ENCODE data around the gene GPR75.
"Not testable (repeated sequence)": the region's sequence is repeated elsewhere in the genome, so short reads cannot be mapped to it uniquely, and the experiment has no call there.

The GPR75 gene

DNA sequence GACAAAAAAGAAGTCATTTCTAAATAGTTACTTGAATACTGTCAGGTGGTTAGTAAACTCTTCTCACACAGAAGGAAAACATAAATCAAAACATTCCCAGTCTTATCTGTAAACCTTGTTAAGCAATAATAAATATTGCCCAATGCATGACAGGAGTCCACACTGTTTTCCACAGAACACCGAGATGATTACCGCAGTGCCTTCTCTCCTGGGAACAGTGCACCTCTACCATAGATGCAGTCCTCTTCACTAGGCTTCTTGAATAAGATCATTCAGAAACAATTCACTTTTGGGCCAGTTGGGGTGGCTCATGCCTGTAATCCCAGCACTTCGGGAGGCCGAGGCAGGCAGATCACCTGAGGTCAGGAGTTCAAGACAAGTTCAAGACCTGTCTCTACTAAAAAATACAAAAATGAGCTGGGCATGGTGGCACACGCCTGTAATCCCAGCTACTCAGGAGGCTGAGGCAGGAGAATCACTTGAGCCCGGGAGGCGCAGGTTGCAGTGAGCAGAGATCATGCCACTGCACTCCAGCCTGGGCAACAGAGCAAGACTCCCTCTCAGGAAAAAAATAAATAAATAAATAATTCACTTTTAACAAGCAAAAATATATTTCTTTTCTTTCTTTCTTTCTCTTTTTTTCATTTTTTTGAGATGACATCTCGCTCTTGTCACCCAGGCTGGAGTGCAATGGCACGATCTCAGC lies 8.6 kb downstream of the GPR75 start:
- DNase-seq: not testable (repeated sequence)

DNA sequence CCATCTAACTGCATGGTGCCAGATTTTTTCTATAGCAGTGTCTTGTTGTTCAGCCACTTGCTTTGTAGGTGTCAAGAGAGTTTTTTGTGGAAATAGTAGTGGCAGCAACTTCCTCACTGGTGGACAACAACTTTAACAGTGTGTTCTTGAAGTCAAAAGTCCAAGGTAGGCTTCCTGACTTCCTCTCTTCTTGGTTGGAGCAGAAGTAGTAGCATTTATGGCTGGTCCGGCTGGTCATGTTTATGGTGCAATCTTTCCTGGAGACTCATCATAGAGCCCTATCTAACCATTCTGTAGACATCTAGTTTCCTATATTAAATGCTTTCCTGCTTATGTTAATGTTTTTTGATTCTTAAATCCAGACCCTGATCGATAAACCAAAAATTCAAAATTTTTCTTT lies 11.7 kb downstream of the GPR75 start:
- no peak for DNase-seq

DNA sequence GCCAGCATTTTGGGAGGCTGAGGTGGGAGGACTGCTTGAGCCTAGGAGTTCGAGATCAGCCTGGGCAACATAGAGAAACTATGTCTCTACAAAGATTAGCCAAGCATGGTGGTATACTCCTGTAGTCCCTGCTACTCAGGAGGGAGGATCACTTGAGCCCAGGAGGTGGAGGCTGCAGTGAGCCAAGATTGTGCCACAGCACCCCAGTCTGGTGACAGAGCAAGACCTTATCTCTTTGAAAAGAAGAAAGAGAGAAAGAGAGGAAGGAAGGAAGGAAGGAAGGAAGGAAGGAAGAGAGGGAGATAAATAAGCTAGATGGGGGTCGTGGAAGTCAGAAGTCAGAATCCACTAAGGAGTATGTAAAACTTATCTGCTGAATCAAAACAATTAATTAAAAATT lies 16.2 kb downstream of the GPR75 start:
- DNase-seq: no peak

DNA sequence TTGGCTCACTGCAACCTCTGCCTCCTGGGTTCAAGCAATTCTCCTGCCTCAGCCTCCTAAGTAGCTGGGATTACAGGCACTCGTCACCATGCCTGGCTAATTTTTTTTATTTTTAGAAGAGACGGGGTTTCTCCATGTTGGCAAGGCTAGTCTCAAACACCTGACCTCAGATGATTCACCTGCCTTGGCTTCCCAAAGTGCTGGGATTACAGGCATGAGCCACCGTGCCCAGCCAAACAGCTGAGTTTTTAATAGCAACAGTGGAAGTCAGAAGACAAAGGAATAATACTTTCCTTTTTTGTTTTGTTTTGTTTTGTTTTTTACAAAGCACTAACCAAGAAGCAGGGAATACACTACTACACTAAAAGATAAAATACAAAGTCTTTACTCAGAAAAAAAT lies 16.9 kb downstream of the GPR75 start:
- no peak for DNase-seq

DNA sequence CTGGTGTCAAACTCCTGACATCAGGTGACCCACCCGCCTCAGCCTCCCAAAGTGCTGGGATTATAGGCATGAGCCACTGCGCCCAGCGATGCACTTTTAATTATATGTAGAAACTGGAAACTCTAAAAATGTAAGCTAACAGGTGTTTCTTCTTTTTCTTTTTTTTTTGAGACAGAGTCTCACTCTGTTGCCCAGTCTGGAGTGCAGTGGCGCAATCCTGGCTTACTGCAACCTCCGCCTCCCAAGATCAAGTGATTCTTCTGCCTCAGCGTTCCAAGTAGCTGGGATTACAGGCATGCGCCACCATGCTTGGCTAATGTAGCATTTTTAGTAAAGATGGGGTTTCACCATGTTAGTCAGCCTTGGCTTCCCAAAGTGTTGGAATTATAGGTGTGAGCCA lies 18.1 kb downstream of the GPR75 start:
- not testable (repeated sequence) for DNase-seq

DNA sequence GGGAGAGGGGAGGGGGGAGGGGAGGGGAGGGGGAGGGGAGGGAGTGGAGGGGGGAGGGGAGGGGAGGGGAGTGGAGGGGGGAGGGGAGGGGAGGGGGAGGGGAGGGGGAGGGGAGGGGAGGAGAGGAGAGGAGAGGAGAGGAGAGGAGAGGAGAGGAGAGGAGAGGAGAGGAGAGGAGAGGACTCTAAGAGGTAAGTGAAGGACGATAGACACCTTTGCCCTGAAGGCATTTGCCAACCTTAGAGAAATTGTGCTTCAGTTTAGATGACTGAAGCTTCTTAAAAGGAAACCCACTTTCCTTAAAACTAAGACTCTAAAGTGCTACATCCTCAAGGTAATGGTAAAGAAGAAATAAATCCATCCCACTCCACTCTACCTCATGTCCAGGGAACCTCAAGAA lies 19.2 kb downstream of the GPR75 start:
- no peak for DNase-seq

DNA sequence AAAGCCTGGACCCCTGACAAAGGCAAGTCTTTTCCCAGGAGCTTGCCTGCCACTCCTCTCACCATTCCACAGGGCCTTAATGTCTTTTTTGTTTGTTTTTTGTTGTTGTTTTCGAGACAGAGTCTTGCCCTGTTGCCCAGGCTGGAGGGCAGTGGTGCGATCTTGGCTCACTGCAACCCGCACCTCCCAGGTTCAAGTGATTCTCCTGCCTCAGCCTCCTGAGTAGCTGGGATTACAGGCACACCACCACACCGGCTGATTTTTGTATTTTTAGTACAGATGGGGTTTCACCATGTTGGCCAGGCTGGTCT lies 29.8 kb downstream of the GPR75 start:
- not testable (repeated sequence) for DNase-seq

DNA sequence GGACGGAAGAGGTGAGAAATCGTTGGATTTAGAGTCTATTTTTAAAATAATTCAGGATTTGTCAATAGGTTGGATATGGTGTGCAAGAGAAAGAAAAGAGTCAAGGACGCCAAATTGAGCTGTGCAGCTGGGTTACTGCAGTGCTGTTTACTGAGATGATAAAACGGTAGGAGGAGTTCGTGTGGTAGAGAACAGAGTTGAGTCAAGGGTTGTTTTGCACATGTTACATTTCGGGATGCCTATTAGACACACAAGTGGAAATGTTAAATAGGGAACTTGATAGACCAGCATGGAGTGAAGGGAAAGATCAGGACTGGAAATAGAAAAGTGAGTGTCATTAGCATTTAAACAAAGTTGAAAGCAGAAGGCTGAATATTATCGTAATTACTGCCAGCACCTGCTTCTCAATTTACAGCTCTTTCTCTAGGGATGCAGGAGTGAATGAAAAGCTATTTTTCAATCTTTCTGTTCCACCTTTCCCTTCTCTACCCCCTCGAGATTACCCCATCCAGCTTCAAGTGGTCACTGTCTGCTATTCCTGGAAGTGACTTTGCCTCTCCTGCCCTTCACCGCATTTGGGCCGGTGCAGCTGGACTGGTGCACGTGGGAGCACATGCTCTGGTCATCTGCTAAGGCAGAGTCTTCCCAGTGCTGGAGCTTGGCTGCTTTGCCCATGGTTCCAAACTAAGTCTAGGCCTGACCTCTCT lies 30.3 kb downstream of the GPR75 start:
- DNase-seq: no peak

DNA sequence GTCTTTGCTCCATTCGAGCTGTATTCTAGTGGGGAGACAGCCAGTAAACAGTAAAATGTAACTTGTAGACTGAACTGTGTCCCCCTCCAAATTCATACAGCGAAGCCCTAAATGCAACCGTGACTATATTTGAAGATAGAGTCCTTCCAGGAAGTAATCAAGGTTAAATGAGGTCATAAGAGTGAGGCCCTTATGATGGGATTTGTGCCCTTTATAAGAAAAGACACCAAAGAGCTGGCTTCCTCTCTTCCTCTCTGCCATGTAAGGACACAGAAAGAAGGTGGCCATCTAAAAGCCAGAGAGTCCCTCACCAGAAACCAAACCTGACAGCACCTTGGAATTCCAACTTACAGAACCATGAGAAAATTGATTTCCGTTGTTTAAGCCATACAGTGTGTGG lies 31.4 kb downstream of the GPR75 start:
- DNase-seq: no peak

DNA sequence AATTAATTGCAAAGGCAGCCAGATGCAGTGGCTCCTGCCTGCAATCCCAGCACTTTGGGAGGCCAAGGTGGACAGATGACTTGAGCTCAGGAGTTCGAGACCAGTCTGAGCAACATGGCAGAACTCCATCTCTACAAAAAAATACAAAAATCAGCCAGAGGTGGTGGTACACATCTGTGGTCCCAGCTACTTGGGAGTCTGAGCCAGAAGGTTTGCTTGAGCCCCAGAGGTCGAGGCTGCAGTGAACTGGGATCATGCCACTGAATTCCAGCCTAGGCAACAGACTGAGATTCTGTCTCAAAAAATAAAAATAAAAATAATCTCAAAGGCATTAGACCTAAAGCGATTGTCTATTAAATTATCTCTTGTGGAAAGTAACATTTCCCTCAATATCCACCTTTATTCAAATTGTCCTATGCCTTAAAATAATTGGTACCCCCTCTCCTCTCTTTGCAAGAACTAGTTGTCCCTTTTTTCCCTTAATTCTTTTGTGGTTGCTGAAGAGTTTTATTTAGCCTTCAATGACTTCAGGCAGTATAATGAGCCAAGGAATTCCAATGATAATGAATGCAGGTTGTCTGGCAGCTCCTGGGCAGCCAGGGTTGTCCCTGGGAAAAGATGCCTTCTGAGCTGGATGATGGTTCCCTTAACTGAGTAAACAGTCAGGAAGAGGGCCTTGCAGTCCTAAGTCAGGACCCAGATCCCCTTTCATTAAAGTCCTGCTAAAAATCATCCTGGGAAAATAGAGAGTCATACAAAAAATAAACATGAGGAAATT lies 32.2 kb downstream of the GPR75 start:
- DNase-seq: no peak

DNA sequence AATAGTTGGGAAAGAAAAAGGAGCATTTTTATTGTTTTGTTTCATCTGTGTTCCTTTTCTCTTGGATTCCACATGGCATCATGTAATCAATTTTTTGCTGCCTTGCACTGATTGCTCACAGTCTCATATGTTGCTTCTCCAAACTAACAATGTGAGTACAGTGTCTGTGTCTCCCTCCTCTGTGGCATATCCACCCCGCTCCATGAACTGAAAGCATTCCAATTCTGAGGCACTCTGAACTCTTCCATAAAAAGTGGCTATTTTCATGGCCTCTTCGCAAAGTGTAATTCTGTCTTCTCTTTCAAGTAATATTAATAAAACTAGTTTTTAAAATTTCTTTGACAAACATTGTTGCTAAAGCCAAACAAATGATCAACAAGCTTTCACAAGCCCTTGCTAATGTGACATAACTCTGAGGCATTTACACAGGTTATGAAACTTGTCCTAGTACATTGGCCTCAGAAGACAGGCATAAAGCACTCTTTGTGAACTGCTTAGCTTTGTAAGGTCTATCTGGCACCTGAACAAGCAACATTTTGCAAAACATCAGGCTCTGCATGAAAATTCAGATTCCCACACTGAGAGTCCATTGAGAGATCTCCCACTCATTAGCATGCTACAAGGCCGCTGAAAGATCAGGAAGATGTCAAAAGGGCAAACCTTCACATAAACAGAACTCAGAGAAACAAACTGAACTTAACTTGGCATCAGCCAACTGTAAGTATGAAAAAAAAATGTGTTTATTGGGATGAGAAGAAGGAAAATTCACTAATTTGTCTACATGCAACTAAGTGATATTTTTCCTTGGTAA lies 33.0 kb downstream of the GPR75 start:
- no peak for DNase-seq

DNA sequence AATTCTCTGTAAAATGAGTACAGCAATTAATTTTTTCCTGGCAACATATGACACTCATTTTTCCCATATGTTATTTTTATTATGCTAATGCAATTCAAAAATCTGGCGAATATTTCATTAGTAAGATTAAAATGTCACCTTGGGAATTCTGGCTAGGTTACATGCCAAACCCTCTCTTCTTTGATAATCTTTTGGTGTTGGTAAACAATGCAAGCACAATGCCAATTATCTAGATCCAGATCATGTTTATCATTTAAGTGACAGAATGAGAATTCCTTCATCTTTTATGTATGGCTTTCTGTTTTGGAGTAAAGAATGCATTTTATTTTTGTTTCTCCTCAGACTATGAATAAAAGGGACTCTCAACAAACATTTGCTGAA lies 33.7 kb downstream of the GPR75 start:
- no peak for DNase-seq

DNA sequence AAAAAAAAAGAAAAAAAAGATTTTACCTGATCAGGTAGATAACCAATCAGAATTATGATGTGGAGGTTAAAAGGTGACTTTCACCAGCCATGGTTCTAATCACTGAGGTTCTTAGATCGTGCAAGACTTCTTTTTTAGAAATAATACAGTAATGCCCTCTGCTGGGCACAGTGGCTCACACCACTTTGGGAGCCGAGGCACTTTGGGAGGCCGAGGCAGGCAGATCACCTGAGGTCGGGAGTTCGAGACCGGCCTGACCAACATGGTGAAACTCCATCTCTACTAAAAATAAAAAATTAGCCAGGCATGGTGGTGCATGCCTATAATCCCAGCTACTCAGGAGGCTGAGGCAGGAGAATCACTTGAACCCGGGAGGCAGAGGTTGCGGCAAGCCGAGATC lies 36.1 kb downstream of the GPR75 start:
- not testable (repeated sequence) for DNase-seq

DNA sequence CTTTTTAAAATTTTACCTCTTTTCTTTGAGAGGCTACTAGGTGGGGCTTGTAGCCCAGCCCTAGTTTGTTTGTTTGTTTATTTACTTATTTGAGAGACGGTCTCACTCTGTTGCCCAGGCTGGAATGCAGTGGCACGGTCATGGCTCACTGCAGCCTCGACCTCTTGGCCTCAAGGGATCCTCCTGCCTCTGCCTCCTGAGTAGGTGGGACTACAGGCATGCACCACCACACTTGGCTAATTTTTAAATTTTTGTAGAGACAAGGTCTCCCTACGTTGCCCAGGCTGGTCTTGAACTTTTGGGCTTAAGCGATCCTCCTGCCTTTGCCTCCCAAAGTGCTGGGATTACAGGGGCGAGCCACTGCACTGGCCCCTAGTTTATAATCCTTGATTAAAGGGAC lies 38.0 kb downstream of the GPR75 start:
- DNase-seq: no peak

DNA sequence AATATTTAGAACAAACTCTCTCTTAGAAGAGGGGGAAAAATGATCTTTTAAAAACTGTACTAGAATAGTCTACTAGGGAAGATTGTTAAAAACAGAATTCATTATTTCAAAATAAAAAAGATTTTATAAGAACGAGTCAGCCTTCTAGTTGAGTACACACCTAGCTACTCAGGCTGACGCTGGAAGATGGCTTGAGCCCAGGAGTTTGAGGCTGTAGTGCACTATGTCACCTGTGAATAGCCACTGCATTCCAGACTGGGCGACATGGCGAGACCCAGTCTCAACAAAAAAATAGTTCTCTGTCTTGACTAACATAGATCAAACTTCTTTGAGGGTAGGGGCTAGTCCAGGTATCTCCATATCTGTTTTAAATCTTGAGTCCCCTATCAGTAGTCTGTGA lies 39.1 kb downstream of the GPR75 start:
- DNase-seq: no peak

DNA sequence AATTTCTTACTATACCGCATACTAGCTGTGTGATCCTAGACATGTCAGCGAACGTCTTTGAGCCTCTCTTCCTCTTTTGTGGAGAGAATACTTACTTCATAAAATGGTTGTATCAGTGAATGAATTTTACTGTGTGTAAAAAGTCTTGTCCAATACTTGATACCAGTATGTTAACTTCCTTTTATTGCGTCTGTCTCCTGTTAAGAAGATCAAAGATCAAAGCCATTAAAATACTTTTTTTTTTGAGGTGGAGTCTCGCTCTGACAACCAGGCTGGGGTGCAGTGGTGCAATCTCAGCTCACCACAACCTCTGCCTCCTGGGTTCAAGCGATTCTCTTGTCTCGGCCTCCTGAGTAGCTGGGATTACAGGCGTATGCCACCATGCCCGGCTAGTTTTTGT lies 39.7 kb downstream of the GPR75 start:
- no peak for DNase-seq

DNA sequence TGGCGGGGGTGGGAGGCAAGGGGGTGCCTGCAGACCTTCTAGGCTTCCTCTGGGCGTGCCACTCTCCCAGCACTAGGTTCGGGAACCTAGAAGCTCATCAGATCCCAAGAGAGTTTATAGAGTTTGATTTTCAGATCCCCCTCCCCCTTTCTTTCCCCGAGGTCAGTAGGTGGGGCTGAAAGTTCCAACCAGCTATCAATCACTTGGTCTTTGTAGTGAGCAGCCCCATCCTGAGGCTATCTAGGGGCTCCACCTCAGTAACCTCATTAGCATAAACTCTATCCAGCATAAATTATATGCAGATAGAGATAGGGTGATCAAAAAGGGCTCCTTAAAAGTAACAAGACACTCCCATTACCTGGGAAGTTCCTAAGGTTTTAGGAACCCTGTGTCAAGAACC lies 40.1 kb downstream of the GPR75 start:
- DNase-seq: no peak

DNA sequence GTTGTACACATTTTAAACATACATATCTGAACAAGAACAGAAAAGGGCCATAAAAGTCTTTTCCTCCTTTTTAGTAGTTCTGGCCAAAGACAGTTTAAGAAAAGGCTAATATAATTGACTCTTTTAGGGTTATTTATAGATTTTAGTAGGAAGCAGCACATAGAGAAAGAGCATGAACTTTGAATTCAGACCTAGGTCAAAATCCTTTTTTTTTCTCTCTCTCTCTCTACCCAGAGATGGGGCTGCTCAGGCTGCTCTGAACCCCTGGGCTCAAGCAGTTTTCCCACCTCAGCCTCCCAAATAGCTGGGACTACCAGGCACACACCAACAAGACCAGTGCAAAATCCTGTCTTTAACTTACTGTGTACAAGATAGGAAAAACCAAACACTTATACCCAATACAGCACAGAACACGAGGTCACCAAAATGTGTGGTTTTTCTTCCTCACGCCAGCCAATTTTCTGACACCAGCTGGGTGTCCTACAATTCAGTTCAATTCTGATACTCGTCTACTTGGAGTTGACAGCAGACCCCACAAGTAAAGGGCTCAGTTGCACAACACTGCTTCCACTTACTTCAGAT lies 40.8 kb downstream of the GPR75 start:
- DNase-seq: no peak

DNA sequence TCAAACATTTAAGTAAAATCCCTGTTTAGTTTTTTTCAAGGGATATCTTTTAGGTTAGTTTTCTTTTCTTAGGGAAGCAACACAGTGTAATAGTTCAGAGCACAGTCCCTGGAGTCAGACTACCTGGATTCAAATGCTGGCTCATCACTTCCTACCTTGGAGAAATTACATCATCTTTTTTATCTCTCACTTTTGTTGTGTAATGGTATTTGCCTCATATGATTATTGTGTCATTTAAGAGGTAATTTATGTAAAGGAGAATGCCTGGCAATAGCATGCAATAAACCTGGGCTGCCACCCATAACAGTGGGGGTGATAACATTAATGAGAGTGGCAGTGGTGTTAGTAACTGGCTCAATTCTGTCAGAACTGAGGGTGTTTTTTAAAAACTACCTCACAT lies 46.6 kb downstream of the GPR75 start:
- no peak for DNase-seq

DNA sequence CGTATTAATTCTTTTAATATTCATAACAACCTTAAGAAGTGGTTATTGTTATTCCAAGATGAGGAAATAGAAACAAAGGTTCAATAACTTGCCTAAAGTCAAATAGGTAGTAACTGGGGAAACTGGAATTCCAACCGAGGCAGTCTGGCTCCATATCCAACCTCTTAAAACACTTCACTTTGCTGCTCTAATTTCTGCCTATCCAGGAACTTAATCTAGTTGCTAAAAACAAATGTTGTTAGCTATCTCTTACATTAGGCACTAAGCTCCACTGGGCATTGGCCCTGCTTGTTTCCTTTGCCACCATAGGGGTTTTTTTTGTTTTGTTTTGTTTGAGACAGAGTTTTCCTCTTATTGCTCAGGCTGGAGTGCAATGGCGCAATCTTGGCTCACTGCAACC lies 48.2 kb downstream of the GPR75 start:
- DNase-seq: no peak
